ENCODE results near the gene PAMR1. TPM values are rescaled to one million over a fixed set of nuclear protein-coding genes. Genes with fewer than 3 reads are reported as not detected.

The PAMR1 gene
- total and polyA plus RNA-seq, 2 donors (not counting 3 experiments of a cell fraction or from before 2014, with no cell fraction given) = not detected

DNA sequence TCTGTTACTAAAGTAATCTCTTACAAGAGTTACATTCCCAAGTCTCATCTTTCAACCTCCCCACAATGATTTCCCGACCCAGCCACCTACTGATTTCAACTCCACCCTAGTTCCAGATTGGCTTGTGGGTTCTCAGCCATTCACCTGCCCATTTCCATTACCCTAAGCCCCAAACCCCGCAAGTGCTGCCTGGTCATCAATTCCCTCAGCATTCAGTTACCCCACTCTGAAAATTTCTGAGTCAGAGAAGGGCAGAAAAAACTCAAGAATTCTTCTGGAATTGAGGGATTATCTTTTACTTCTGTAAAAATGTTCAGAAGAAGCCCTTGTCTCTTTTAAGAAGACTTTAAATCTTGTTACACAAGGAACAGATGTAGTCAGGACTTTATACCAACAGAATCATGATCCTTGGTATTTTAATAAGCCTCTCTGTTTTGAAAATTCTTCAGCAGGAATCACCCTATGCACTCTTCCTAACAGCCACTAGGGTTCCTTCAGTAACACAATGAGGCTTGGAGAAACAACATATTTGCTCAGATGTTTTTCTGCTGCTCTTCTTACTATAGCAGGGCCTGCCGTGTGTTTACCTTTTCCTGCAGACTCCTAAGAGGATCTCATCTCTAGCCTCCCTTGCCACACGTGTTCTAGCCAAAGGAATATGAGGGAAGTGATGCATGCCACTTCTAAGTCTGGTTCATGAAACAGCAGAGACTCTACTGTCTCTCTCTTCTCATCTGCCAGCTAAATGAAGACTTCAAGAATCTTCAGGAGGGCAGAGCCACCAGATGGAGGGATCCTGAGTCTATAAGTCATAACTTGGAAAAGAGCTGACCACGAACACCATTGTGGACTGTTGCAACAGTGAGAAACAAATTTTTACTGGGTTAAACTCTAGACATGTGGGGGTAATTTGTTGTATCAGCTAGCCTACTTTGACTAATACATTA, 29.3 kb upstream of the PAMR1 start:
- H3K27me3 ChIP-seq (ENCODE audit: control insufficient read depth in 2 of 2, insufficient read depth in 2 of 2, low read length in 2 of 2) = peaks cover 0 to 2% of the 10 kb centered on the region in 2 experiments
- dilution Hi-C loops (cut with MboI; ENCODE audit: extremely low pct_ligation_motif_present, low sequenced_read_pairs) = no loop called here
- no peaks in the 10 kb centered on the region for H4K20me1 ChIP-seq (replicated peaks; ENCODE audit: control insufficient read depth, extremely low read depth, insufficient read depth, low read length)
- H3K36me3 ChIP-seq (ENCODE audit: control insufficient read depth in 2 of 2, extremely low read depth in 1 of 2, insufficient read depth in 2 of 2, low read length in 2 of 2) = no peaks in the 10 kb centered on the region
- H3K79me2 ChIP-seq (ENCODE audit: control insufficient read depth, insufficient read depth, low read length) = no peaks in the 10 kb centered on the region
- BruUV-seq (replicated peaks) = no TSS peak
- no peak overlapping the region for H3K4me3 ChIP-seq (replicated peaks in 1 of 3; ENCODE audit: insufficient read depth in 1 of 3, low read depth in 1 of 3, low read length in 3 of 3)
- H2AFZ ChIP-seq (ENCODE audit: low read depth, low read length) = no peak overlapping the region
- peaks cover 2% of the 10 kb centered on the region for H3K9me1 ChIP-seq (replicated peaks; ENCODE audit: control insufficient read depth, extremely low read depth, insufficient read depth, low read length)
- no peak for FAIRE-seq
- no peaks in the 10 kb centered on the region for H3K9me3 ChIP-seq (replicated peaks; ENCODE audit: control insufficient read depth, insufficient read depth, low read length)
- POLR2A ChIA-PET = no interaction called here
- no peak overlapping the region for H3K27ac ChIP-seq (ENCODE audit: insufficient read depth, low read depth, low read length)
- CTCF ChIA-PET = no interaction called here
- H3K4me2 ChIP-seq (ENCODE audit: insufficient read depth, low read length) = no peak overlapping the region
- DNase-seq (ENCODE audit: low read depth, low spot score) = no peak
- H3K4me1 ChIP-seq (ENCODE audit: control insufficient read depth, extremely low read depth, insufficient read depth, low read length) = no peaks in the 10 kb centered on the region
- no peak for TF ChIP-seq MYC (IDR thresholded peaks at IDR 0.05; ENCODE audit: low read depth, low read length)
- TF ChIP-seq JUN (IDR thresholded peaks at IDR 0.05; ENCODE audit: borderline replicate concordance, insufficient read depth, insufficient read length, low read depth) = no peak
- TF ChIP-seq EZH2 (IDR thresholded peaks at IDR 0.05; ENCODE audit: borderline replicate concordance, low read depth, low read length, severe bottlenecking) = no peak
- no peak for TF ChIP-seq GATA2 (IDR thresholded peaks at IDR 0.05; ENCODE audit: insufficient read depth, insufficient read length, low read depth, low read length)
- TF ChIP-seq, protein P1, sequence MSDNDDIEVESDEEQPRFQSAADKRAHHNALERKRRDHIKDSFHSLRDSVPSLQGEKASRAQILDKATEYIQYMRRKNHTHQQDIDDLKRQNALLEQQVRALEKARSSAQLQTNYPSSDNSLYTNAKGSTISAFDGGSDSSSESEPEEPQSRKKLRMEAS (IDR thresholded peaks at IDR 0.05; ENCODE audit: insufficient read depth, insufficient read length) = no peak
- no peak for TF ChIP-seq POLR2A (IDR thresholded peaks at IDR 0.05; ENCODE audit: low read depth, low read length)
- intact Hi-C loops (cut with micrococcal nuclease) = no loop called here
- no peak overlapping the region for H3K9ac ChIP-seq (replicated peaks; ENCODE audit: extremely low read depth, insufficient read depth, low read length)

DNA sequence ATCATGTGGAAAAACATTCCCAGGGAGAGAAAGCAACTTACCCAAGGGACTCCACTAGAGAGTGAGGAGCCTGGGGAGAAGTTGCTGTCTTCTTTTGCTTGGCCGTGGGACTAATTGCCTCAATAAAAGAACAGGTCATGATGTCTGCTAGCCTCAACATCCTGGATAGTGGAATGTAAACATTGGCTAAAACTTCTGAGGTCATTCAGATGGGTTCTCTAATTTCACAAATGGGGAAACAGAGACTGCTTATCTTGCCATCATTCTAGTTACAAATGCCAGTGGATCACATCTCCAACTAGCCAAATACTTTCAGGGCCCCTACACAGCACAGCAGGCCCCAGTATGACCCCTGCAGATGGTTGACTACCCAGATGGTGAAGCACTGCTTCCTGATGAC, 28.4 kb upstream of the PAMR1 start:
- Histone ChIP-seq H3K9me3 (replicated peaks; ENCODE audit: control insufficient read depth, insufficient read depth, low read length) (no peaks in the 10 kb centered on the region), H3K36me3 (ENCODE audit: control insufficient read depth in 2 of 2, extremely low read depth in 1 of 2, insufficient read depth in 2 of 2, low read length in 2 of 2) (no peaks in the 10 kb centered on the region), H3K4me3 (replicated peaks in 1 of 3; ENCODE audit: insufficient read depth in 1 of 3, low read depth in 1 of 3, low read length in 3 of 3) (no peak overlapping the region), H3K27ac (ENCODE audit: insufficient read depth, low read depth, low read length) (no peak overlapping the region), H3K79me2 (ENCODE audit: control insufficient read depth, insufficient read depth, low read length) (no peaks in the 10 kb centered on the region), H3K9me1 (replicated peaks; ENCODE audit: control insufficient read depth, extremely low read depth, insufficient read depth, low read length) (peaks cover 2% of the 10 kb centered on the region), H3K4me2 (ENCODE audit: insufficient read depth, low read length) (no peak overlapping the region), H3K9ac (replicated peaks; ENCODE audit: extremely low read depth, insufficient read depth, low read length) (no peak overlapping the region), H4K20me1 (replicated peaks; ENCODE audit: control insufficient read depth, extremely low read depth, insufficient read depth, low read length) (no peaks in the 10 kb centered on the region), H2AFZ (ENCODE audit: low read depth, low read length) (no peak overlapping the region), H3K27me3 (ENCODE audit: control insufficient read depth in 2 of 2, insufficient read depth in 2 of 2, low read length in 2 of 2) (peaks cover 0 to 2% of the 10 kb centered on the region in 2 experiments), H3K4me1 (ENCODE audit: control insufficient read depth, extremely low read depth, insufficient read depth, low read length) (no peaks in the 10 kb centered on the region)
- POLR2A ChIA-PET = no interaction called here
- no TSS peak for BruUV-seq (replicated peaks)
- dilution Hi-C loops (cut with MboI; ENCODE audit: extremely low pct_ligation_motif_present, low sequenced_read_pairs) = no loop called here
- CTCF ChIA-PET = no interaction called here
- DNase-seq (ENCODE audit: low read depth, low spot score) (no peak), FAIRE-seq (no peak)
- TF ChIP-seq EZH2 (IDR thresholded peaks at IDR 0.05; ENCODE audit: borderline replicate concordance, low read depth, low read length, severe bottlenecking) (no peak), GATA2 (IDR thresholded peaks at IDR 0.05; ENCODE audit: insufficient read depth, insufficient read length, low read depth, low read length) (no peak), JUN (IDR thresholded peaks at IDR 0.05; ENCODE audit: borderline replicate concordance, insufficient read depth, insufficient read length, low read depth) (no peak), FOS (IDR thresholded peaks at IDR 0.05; ENCODE audit: borderline replicate concordance, insufficient read depth, low read length) (no peak), MYC (IDR thresholded peaks at IDR 0.05; ENCODE audit: low read depth, low read length) (no peak), POLR2AphosphoS5 (IDR thresholded peaks at IDR 0.05; ENCODE audit: insufficient read depth, low read depth, low read length) (no peak), POLR2A (IDR thresholded peaks at IDR 0.05; ENCODE audit: low read depth, low read length) (no peak)
- TF ChIP-seq, protein P1 (IDR thresholded peaks at IDR 0.05; ENCODE audit: insufficient read depth, insufficient read length) = no peak
- TF ChIP-seq, protein P2, sequence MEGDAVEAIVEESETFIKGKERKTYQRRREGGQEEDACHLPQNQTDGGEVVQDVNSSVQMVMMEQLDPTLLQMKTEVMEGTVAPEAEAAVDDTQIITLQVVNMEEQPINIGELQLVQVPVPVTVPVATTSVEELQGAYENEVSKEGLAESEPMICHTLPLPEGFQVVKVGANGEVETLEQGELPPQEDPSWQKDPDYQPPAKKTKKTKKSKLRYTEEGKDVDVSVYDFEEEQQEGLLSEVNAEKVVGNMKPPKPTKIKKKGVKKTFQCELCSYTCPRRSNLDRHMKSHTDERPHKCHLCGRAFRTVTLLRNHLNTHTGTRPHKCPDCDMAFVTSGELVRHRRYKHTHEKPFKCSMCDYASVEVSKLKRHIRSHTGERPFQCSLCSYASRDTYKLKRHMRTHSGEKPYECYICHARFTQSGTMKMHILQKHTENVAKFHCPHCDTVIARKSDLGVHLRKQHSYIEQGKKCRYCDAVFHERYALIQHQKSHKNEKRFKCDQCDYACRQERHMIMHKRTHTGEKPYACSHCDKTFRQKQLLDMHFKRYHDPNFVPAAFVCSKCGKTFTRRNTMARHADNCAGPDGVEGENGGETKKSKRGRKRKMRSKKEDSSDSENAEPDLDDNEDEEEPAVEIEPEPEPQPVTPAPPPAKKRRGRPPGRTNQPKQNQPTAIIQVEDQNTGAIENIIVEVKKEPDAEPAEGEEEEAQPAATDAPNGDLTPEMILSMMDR (IDR thresholded peaks at IDR 0.05; ENCODE audit: extremely low read depth in 1 of 2, insufficient read depth in 1 of 2, low read depth in 1 of 2, low read length in 2 of 2) = no peak
- intact Hi-C loops (cut with micrococcal nuclease) = no loop called here
